Colon (tissue), 2 donors: Measurements from ENCODE around the gene PNPLA5.

Experiments
- FAIRE-seq: peaks from 2 replicates; lab custom pipeline; 2012; peaks lifted over from hg19 to GRCh38; lab: Jason Lieb, UNC
- donor health status: control.
- donor health status: control.

The PNPLA5 gene

DNA sequence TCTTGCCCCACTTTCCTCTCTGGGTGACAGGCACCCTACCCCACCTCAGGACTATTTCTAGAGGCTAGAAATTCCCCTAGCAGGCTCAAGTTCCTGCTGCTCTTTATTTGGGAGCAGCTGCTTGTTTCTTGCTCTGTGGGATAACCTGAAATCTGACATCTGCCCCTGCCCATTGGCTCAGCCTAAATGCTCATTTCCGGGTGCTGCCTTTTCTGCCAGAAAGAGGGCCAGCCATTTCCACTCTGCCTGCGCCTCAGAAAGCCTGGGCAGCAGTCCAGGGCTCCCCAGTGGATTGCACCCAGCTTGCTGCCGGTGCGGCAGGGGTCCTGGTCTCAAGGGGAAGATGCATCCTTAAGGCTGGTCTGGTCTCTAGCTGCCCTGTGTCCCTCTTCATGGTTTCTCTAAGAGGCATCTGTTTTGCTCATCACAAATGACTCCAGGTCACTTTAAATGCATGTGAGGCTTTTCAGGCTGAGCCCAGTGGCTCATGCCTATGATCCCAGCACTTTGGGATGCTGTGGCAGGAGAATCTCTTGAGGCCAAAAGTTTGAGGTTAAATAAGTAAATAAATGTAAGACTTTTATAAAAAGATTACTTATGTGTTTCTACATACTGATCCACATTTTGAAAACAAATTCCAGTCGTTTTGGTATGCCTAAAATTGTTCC lies 10.3 kb upstream of the PNPLA5 start:
- FAIRE-seq: no peak

DNA sequence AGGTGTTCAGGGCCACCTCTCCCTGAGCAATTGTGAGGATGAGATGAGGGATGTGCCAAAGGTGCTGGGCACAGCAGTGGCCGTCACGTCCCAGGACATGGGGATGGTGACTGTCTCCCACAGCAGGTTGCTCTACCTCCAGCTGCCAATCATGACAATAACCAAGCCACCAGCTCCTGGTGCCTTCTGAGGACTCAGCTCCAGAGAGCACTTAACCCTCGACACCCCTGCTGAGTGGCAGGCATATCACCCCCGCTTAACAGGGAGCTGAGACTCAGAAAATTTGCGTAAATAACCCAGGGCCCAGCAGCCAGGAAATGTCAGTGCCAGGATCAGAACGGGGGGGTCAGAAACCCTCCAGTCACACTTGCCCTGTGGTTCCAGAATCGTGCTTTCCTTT lies 8.4 kb upstream of the PNPLA5 start:
- FAIRE-seq: no peak

DNA sequence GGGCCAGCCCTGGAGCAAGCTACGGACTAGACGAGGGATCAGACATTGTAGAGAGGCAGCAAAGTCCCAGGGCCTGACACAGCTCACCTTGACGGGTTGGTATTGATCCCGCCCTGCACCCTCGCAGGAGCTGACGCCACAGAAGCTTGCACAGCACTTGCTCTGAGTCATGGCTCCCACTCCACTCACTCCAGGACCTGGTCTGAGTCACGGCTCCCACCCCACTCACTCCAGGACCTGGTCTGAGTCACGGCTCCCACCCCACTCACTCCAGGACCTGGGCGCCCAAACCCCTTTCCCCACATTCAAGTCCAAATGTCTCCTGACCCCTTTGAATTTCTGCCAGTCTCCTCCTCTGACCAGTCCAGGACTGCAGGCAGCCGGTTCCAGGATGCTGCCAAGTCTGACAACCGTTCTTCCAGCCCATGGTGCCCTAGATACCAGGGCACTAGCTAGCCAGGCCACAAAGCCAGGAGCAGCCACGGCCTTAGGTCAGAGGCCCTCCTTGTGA lies 6.0 kb upstream of the PNPLA5 start:
- FAIRE-seq: no peak

DNA sequence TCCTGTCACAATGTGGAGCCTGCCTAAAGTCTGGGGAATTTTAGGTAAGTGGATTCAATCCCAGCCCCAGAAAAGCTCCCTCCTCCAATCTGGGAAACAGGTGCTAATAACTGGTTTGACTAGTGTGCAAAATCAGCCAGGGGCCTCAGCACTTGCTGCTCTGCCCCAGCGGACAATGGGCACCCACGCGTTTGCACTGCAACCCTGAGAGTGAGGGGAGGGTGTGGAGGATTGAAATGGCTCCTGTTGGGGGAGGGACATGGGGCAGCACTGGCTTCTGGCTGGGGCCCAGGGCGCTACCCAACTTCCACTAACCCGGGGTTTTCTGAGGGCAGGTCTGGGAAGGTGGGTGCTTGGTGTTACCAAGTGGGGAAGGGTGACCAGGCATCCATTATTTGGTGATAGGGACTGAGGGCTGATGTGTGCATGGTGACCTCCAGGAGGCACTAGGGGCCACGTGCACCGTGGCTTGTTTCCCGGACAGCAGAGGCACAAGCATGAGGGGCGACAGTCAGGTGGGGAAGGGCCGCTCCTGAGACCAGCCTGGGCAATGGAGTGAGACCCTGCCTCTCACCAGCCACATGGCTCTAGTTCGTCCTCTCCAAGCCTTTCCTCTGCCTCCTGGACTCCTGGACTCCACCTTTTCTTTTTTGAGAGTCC lies 4.3 kb upstream of the PNPLA5 start:
- no peak for FAIRE-seq

DNA sequence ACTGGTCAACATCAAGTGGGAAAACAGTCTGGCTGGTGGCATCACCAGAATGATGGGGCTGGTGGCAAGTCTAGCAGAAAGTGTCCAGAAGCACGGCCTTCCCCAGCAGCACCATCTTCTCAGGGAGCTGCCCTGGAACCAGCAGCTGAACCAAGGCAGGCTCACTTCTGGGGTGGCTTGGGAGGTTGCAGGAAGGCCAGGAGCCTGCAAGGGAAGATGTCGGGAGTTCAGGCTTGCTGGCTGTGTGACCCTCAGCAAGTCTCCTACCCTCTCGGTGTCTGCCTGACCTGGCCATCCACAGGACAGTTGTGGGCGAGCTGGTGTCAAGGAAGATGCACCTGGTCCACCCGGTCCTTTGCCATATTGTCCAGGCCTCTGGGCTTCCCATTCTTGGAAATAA lies 2.3 kb upstream of the PNPLA5 start:
- no peak for FAIRE-seq

DNA sequence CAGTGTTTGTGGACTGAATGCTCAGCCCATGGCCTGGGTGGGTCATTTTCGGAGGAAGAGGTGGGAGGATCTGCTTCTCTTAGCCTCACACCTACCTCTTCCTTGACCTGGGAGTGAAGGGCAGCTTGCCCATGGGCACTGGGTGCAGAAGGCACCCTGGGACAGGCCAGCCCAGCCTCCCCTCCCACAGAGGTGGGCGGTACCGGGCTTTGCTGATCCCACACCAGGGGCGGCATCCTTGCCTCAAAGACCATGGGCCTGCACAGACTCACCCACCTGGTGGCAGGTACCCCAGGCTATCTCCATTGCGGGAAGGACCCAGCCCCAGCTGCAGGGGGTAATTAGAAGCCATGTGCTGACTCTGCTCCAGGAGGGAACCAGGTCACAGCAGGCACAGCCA lies 1.5 kb upstream of the PNPLA5 start:
- no peak for FAIRE-seq

DNA sequence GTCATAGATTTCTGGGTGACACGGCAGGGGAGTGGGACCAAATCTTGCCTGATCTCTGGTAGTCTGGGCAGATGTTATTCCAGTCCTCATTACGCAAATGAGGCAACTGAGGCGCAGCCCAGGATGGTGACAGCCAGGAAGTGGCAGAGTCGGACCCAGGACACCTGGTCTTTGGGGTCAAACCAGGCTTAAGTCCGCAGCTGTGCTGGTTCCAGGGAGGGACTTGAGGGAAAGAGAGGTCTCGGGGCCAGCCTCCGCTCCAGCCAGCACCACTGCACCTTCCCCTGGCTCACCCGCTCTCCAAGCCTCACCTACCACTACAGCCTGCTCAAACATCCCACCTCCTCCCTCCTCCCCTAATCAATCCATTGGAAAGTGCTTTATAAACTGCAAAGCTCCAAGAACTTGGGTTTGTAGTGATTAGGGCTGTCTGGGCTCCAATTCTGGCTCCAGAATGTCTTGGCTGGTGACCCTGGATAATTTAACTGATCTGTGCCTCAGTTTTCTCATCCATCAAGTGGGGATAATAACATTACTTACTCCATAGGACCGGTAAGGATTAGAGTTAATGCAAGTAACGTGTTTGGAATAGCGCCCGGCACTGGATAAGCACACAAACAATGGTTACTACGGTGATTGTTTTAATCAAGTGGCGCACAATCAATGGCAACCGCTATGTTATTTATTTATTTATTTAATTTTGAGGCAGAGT lies 526 bp upstream of the PNPLA5 start:
- no peak for FAIRE-seq

DNA sequence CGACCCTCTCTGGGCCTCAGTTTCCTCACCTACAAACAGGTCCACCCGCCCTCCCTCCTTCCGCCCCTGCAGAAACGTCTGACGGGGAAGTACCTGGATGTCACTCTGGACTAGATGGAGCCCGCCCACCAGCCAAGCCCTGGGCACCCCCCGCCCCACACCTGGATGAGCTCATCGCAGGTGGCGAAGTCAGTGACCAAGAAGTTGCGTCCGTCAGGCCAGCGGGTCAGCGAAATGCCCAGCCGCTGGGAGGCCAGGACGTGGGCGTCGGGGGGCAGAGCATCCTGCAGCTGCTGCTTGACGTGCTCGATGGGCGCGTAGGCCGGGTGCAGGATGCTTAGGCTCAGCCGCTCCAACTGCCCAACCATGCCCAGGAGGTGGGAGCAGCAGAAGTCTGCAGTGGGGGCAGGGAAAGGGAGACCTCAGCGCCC lies 897 bp downstream of the PNPLA5 start:
- no peak for FAIRE-seq

DNA sequence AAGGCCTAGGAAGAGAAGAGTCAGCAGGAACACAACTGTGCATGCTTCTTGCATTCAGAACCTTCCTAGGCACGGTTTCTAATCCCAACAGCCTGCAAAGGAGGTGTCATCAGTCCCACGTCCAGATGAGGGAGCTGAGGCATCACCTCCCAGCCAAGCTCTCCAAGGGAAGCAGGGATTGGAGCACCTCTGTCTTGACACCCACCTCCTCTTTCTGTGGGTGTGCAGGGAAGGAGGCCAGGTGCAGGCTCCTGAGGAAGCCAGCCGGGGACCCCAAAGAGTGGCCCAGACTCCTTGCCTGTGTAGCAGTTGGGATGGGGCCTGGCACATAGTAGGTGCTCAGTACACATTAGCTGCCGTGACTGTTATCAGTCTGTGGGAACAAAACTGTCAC lies 2.0 kb downstream of the PNPLA5 start:
- FAIRE-seq: no peak

DNA sequence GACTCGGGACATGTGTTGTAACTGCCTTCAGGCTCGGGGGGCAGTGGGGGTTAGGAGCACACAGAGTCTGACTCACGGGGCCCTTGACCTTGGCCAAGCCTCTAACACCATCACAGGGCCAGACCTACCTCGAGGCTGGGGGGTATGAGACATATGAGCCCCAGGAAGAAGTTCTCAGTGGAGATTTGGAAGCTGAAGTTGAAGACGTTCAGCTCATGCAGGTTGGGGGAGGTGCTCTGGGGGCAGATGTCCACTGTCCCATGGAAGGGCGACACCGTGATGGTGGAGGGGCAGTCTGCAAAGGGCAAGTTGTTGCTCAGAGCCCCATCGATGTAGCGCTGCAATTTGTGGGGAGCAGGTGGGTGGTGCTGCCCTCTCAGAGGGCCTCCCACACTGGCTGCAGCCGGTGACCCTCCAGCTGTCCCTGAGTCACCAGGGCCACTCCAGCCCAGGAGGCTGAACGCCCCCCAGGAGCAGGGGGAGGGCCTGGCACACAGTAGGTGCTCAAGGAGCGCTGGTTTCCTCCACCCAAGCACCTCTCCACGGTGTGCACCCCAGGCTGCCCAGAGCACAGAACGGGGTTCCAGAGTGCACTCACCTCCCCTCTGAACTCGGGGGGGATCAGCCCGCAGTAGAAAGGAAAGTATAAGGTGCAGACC lies 2.5 kb downstream of the PNPLA5 start:
- FAIRE-seq: no peak

DNA sequence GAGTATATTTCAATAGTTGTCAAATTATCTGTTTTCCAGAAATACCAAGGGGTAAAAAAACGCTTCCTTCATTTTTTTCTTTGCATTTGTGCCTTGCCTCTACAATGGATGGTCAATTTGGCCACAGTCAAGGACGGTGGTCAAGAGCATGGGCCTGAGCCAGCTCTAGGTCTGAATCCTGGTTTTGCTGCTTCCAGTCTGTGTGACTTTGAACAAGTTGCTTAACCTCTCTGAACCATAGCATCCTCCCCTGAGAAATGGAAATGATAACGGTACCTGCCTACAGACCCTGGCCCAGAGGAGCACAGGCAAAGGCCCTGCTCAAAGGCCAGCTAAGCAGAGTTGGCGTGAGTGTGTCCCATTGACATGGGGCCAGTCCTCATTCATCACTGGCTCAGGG lies 3.1 kb downstream of the PNPLA5 start:
- FAIRE-seq: no peak

DNA sequence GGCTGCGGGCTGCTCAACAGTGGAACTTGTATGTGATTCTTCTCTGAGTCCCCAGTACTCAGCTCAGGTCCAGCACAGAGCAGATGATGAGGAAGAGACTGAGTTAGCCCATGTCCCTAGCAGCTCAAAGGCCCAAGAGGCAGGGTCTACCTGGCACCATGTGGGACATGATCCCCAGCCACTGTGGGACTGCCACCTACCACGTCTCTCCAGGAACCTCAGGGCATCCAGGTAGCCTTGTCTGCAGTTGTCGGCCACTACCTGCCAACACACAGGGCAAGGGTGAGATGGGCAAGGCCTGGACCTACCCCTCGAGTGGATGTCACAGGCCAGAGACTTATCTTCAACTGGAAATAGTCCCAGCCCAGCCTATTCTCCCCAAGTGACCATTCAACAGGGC lies 4.4 kb downstream of the PNPLA5 start:
- FAIRE-seq: no peak

DNA sequence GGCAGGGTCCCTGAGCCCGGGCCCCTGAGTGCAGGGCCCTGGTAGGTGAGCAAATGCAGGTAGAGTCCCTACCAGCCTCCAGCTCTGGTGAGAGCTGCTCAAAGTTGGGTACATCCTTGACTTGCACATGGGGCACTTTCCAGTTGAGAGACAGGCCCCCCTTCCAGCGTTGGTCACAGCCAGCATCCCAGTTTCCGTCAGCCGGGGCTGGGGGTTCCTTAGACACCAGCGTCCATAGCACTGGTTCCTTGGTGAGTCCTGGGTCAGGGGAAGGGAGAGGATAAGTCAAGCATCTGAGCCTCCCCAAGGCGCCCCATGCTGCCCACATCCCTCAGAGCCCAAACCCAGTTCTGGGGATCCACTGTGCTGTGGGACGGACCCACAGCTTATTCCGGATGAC lies 5.6 kb downstream of the PNPLA5 start:
- no peak for FAIRE-seq

DNA sequence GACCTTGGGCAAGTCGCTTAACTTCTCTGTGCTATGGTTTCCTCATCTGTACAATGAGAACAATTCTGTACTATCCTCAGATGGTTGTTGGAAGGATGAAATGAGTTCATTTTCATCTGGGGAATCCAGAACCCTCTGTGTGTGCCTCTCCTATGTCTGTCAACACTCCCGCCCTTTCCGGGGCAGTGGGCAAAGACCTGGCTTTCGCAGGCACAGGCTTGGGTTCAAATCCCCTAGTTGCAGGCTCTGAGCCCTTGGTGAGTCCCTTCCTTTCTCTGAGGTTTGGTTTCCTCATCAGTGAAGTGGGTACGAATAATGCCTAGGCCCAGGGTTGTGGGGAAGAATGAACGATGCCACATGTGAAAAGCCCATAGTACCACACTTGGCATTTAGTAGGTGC lies 6.0 kb downstream of the PNPLA5 start:
- FAIRE-seq: no peak

DNA sequence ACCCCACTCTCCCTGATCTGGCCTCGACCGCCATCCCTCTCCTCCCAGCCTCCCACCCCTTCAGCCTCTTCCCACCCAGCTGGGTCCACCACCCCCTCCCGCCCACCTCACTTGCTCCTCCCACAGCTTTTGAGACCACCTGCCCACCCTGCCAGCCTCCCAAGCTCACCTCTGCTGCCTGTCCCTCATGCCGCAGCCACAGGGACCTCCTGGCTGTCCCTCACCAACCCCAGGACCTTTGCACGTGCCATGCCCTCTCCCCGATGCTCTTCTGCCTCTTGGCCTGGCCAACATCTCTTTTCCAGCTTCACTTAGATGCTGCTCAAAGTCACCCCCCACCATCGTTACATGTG lies 6.5 kb downstream of the PNPLA5 start:
- FAIRE-seq: no peak

DNA sequence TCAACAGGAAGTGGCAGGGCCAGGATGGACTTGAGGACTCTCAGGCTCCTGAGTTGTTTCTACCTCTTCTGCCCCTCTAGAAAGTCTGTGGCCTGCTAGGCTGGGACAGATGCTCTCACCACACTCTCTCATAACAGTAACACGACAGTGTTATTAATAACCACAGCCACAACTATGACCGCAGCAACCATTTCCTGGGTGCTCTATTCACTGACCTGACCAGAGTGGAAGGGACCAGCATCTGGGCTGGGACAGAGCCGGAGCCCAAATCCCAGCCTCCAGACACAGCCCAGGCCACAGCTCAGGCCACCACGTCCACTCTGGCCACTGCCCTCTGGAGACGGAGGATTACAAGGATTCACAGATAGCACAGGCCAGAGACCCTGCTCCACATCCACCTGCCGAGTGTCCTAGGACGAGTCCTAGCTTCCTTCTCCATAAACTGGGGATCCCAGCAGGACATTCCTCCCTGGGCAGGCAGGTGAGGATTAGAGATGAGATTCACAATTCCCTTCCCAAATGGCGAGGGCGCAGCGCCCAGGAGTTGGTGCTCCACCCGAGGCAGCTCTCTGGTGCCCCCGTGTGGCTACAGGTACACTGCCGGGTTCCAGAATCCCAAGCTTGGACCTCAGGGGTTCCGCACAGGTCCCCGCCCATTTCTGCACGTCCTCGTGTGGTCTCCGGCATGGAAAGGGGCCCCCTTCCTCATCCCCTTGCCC lies 7.1 kb downstream of the PNPLA5 start:
- FAIRE-seq: no peak

DNA sequence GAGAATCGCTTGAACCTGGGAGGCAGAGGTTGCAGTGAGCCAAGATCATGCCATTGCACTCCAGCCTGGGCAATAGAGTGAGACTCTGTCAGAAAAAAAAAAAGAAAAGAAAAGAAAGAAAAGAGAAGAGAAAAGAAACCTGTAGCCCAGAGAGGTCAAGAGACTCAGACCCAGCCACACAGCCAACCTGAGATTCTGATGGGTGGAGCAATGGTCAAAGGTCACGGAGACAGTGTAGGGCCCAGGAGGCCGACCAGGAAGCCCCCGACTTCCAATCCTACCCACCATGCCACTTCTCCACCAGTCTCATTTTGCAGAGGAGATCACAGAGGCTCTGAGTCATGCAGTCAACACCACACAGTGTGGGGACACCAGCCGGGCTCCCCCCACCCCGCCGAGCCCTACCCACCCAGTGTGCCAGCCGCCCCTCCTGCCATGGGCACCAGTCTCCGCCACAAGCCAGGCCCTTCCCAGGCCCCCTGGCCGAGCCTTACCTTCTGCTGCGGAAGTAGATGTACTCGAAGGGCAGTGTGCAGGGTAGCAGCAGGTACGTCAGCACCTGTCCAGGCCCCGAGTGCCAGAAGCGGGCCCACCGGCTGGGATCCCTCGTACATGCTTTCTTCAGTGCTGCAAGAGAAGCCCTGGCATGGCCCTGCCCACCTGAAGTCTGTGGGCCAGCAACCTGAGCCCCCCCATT lies 7.9 kb downstream of the PNPLA5 start:
- FAIRE-seq: no peak

DNA sequence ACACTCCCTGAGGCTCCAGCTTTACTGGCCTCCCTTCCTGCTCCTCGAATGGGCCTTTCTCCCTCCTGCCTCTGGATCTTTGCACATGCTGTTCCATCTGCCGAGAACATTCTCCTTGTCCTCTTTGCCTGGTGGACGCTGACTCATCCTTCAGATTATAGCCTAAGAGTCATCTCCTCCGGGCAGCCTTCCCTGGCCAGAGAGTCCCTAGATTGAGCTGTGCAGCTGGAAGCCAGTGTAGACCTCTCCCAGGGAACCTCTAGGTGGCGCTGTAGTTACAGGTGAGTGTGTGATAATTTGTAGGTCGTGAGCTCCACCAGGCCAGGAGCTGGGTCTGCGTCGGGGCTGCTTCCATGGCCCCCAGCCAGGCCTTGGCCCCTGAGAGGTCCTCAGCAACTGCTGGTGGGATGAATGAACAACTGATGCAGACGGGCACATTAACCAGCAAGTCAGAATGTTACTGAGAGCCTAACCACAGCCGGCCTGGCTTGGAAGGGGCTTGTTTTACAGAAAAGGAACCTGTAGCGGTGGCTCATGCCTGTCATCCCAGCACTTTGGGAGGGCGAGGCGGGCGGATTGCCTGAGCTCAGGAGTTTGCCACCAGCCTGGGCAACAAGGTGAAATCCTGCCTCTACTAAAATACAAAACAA lies 8.7 kb downstream of the PNPLA5 start:
- FAIRE-seq: no peak

DNA sequence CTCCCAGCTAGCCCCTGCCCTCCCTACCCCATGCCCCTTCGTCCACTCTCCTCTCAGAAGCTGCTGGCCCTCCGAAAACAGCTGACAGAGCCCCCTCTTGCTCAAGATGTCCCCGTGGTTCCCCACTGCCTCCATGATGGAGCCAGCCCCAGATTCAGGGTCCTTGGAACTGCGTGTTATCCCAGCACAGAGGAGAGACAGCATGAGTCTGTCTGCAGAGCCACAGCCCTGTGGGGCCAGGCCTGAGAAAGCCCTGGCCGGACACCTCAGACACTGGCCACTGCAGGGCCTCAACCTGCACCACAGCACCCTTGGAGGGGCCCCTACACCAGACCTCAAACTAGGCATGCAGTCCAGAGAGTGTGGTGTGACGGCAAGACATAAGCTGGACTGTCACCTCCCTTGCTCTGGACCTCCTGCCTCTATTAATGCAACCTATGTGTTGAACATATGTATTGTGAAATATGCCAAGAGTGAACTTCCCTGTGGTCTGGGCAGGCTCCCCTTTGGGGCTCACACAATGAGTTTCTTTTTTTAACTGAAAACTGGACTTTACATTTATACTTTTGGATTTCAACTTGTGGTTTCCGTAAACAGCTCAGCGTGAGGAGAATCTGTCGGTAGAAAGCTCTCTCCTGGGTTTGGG lies 9.6 kb downstream of the PNPLA5 start:
- FAIRE-seq: no peak
